Right lung (tissue), 5 donors: ENCODE measurements around the gene YEATS4. TPM values are rescaled to one million over a fixed set of nuclear protein-coding genes. Genes with fewer than 3 reads are reported as not detected.

Experiments used
- DNase-seq, 2 donors: peaks; one replicate each; pipeline ENCODE4 v3.0.0-alpha.2; 2013
- polyA plus RNA-seq, 5 donors: library from polyadenylated mRNA; unstranded; fragments of 120-200 nt; gene quantifications; one replicate each; pipeline versions ENCODE4 v1.2.1 to v1.2.3, GENCODE V29; 2013; ENCODE audit warnings: inconsistent platforms in 1 of 5, low replicate concordance in 1 of 5; ENCODE audit not compliant: insufficient read length in 5 of 5, insufficient read depth in 1 of 5

YEATS4 gene
- polyA plus RNA-seq, 5 donors = 20.3 to 30.4 (median 22.2) TPM

GRCh38 chr12:69338936-69339335 is 20.6 kb upstream of the YEATS4 start:
- DNase-seq = no peak

DNA sequence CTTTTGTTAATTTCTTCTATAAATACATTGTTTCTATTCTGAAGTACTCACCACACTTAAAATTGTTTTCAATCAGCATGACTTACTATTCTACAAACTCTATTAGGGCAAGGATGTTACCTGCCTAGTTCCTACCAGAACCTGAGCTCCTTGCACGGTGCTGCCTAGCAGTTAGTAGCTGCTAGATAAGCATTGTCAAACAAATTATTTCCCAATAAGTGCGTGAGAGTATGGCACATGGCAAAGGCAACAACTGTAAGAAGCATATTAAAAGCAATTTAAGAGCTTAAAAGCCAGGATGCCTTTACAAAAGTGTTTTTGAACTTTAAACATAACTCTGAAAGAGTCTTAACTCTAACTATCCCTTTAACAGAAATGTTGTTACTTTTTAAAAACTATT is 19.5 kb upstream of the YEATS4 start:
- no peak for DNase-seq

GRCh38 chr12:69341328-69341727 is 18.2 kb upstream of the YEATS4 start:
- DNase-seq = no peak

DNA sequence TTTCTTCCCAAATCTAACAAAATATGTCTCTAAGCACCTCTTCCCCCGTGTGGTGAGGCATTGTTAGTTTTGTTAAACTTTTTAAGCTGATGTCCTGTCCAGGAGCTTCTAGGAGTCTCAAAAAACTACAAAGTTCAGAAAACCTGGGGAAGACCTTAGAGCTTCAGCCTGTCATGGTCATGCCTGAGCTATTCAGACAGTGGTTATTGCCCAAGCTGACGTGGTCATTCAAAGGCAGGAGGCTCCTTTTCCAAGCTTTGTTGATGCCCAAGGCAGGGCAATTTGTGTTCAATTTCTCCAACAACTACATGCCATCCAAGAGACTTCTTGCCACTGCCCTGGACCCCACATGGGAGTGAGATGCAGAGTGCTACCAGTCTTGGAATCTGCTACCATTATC is 17.1 kb upstream of the YEATS4 start:
- no peak for DNase-seq

DNA sequence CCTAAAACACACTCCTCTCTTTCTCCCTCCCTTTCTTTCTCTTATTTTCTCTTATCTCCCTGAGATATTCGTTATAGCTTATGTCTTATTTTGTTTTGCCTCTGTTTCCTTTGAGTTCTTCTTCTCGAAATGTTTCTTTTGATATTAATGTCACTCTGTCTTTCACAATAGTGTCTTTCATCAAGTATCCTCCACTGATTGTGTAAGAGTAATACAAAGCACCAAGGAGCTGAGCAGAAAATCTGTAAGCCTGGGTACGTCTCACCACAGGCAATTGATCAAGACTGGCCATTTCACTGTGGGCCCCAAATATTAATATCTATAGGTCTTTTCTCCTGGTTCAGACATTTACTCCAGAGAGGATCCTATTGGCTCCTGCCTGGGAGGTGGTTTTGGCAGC is 16.2 kb upstream of the YEATS4 start:
- no peak for DNase-seq

DNA sequence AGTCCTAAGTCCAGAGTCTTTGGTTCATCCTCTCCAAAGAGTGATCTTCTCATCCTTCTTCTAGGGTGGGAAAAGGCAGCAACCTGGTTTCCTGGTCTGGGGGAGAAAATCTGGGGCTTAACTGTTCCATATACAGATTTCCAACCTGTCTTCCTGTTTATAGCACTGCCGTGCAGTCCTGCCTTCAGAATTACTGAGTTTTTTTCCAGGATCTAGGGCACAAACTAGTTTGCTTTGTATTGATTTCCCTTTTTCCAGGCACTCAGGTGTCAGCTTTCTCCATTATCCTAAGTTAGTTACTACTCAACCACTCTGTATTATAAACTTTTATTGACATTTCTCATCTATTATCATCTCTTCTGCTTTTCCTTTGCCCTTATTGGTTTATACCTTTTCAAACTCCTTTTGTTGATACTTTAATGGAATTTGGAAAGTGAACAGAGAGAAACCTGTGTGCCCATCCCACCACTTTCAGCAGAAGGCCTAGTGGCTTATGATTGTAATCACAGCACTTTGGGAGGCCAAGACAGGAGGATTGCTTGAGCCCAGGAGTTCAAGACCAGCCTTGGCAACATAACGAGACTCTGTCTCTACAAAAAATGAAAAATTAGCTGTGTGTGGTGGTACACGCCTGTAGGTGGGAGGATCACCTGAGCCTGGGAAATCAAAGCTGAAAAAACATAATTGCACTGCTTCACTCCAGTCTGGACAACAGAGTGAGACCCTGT is 15.5 kb upstream of the YEATS4 start:
- no peak for DNase-seq

DNA sequence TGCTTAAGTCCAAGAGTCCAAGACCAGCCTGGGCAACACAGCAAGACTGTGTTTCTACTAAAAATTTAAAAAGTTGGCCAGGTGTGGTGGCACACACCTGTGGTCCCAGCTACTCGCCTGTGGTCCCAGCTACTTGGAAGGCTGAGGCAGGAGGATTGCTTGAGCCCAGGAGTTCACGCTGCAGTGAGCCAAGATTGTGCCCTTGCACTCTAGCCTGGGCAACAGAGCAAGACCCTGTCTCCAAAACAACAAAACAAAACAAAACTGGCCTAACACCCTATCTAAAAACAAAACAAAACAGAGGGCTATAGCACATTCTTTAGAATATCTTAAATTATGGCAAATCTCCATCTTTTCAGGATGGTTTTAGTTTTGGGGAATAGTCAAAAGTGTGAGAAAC is 14.5 kb upstream of the YEATS4 start:
- no peak for DNase-seq

- no peak for DNase-seq
Measured at GRCh38 chr12:69345742-69346141, 13.8 kb upstream of the YEATS4 start.

GRCh38 chr12:69348162-69348938 is 11.2 kb upstream of the YEATS4 start, which contains the start of gene LYZ:
TSS of gene LYZ (plus strand) at chr12:69348381. CDS start at chr12:69348409, 28 bp downstream.
- DNase-seq = no peak

- no peak for DNase-seq
Measured at GRCh38 chr12:69350002-69350626, 9.4 kb upstream of the YEATS4 start.

GRCh38 chr12:69350777-69351176 is 8.8 kb upstream of the YEATS4 start:
- no peak for DNase-seq

GRCh38 chr12:69351462-69352236 is 7.9 kb upstream of the YEATS4 start:
- DNase-seq = no peak

GRCh38 chr12:69352904-69353303 is 6.6 kb upstream of the YEATS4 start:
- no peak for DNase-seq

- no peak for DNase-seq
Measured at GRCh38 chr12:69354172-69354555, 5.4 kb upstream of the YEATS4 start.

DNA sequence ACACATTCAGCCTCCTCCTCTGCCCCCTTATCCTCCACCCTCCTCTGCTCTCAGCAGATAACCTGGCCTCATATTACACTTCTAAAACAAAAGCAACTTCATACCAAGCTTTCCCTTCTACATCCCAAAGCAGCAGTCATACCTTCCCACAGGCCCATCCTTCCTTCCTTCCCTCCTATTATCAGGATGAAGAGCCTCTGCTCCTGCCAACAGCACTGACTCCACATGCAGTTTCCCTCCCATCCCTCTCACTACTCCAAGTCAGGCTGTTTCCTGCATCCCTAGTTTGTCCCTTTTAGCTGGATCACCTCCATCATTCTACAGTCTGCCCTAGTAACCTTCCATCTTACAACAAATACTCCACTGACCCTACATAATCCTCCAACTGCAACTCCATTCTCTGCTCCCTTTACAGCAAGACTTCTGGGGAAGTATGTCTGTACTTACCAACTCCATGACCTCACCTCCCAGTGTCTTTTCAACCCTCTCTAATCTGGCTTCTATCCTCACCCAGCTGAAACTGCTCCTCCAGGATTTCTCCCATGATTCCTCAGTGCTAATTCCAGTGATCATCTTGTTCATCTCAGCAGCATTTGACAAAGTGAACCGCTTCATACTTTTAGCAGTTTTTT is 4.9 kb upstream of the YEATS4 start:
- no peak for DNase-seq

GRCh38 chr12:69355363-69356028 is 4.0 kb upstream of the YEATS4 start:
- DNase-seq = no peak

GRCh38 chr12:69360348-69360672 is 767 bp downstream of the YEATS4 start:
- DNase-seq = no peak

GRCh38 chr12:69366796-69367195 is 7.3 kb downstream of the YEATS4 start:
- no peak for DNase-seq

DNA sequence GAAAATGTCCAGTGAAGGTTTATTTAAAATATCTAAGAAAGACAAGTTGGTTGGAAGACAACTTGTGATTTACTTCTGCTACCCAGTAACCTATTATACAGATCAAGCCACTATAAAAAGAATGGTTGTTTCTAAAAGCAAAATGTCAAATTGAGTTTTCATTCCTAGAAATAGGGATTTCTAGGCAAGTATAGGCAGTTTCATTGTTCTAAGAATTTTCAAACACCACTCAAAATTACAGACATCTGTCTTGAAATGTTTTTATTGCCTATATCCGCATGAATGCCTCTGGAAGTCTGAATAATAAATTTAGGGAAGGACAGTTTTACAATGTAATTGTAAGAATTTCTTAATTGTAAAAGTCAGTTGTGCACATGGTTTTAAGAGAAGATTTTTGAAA is 8.6 kb downstream of the YEATS4 start:
- no peak for DNase-seq

- no peak for DNase-seq
Measured at GRCh38 chr12:69383074-69383473, 23.5 kb downstream of the YEATS4 start.

DNA sequence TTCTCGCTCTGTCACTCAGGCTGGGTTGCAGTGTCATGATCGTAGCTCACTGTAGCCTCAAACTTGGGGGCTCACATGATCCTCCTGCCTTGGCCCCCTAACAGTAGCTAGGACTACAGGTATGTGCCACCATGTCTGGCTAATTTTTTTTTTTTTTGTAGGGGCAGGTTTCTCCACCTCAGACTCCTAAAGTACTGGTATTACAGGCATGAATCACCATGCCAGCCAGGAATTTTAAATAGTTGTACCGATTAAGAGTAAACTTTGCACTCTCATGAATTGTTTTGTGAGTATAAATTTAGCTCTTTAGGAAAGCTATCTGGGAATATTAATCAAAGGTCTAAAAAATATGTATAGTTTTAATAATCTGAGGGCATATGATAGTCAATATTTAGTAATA is 25.5 kb downstream of the YEATS4 start:
- no peak for DNase-seq
